IMR-90 (cell line): Measurements from ENCODE around the gene FLYWCH1.

Source experiments
- CTCF ChIP-seq: conservative IDR thresholded peaks from 2 replicates; pipeline ENCODE4 v1.5.1; 2012; ENCODE audit warnings: mild to moderate bottlenecking, low read depth, low read length, improper control_type of control experiment
- RCOR1 ChIP-seq: IDR thresholded peaks from 2 replicates; pipeline ENCODE4 v1.6.1; 2012; ENCODE audit warnings: mild to moderate bottlenecking, low read length, improper control_type of control experiment; ENCODE audit not compliant: insufficient replicate concordance

GRCh38 chr16:2967211-2967631 lies 55.5 kb downstream of the FLYWCH1 start:
- TF ChIP-seq RCOR1 (no peak), CTCF (no peak)
